Right lobe of liver (tissue), 6 donors: Measurements from ENCODE around the gene NUDT4. TPM values are rescaled to one million over a fixed set of nuclear protein-coding genes. Genes with fewer than 3 reads are reported as not detected.
A peak's percentile ranks its signal among the peaks of the same experiment; 100 is the strongest.
"Not testable (repeated sequence)": the region's sequence is repeated elsewhere in the genome, so short reads cannot be mapped to it uniquely, and the experiment has no call there.

ENCODE experiments used
- ATAC-seq, 4 donors: fragments of 200-7000 bp; cut with Tn5 transposase; one replicate each; pipeline ENCODE4 v1.9.1; 2020; ENCODE audit warnings: mild to moderate bottlenecking in 4 of 4, moderate library complexity in 4 of 4
- DNase-seq, 3 donors: peaks; one replicate each; pipeline ENCODE4 v3.0.0-alpha.2; 2020
- H3K27ac ChIP-seq, 3 donors: fragments of 200-600 bp; one replicate each; pipeline ENCODE4 v1.8.0; 2022
- H3K27me3 ChIP-seq, 2 donors: fragments of 200-600 bp; one replicate each; pipeline ENCODE4 v1.8.0; 2022
- H3K36me3 ChIP-seq, 4 donors: fragments of 200-600 bp; sonication (generic) in 1 of 4; one replicate each; pipeline versions ENCODE4 v1.5.1 to v1.8.0; 2017 to 2022; ENCODE audit warnings: control low read depth in 1 of 4
- H3K4me1 ChIP-seq, 4 donors: fragments of 200-600 bp; sonication (generic) in 1 of 4; one replicate each; pipeline versions ENCODE4 v1.5.1 to v1.8.0; 2017 to 2022; ENCODE audit warnings: control low read depth in 1 of 4
- H3K4me3 ChIP-seq, 3 donors: fragments of 200-600 bp; one replicate each; pipeline ENCODE4 v1.8.0; 2022
- H3K9me3 ChIP-seq, 4 donors: fragments of 200-600 bp; sonication (generic) in 1 of 4; one replicate each; pipeline versions ENCODE4 v1.5.1 to v1.8.0; 2017 to 2022; ENCODE audit warnings: control low read depth in 1 of 4
- POLR2A ChIP-seq: fragments of 450-650 bp; IDR thresholded peaks from one replicate; pipeline ENCODE4 v1.6.1; 2017; ENCODE audit warnings: antibody characterized with exemption, mild to moderate bottlenecking
- whole genome bisulfite sequencing: methylation state at CpG from one replicate; pipeline ENCODE4 v1.1.6; 2018; ENCODE audit warnings: low coverage, low lambda C conversion rate; ENCODE audit not compliant: insufficient coverage; ENCODE audit errors: missing lambda C conversion rate; 5-methylcytosine and 5-hydroxymethylcytosine counted together
- intact Hi-C, 2 donors: fragments of 100-400 bp; cut with DNase I; formaldehyde crosslinking; loops; one replicate each; pipeline versions ENCODE4 v1.11.2 to v1.14.1; 2022
- total RNA-seq, 6 experiments: library from RNA; depleted of rRNA in 2 of 6; stranded (reverse); fragments of >200 nt in 2 of 6; fragmentation: NEBNext Ultra II Directional in 3 of 6; extraction: Animal tissue kit (Norgen Biotek cat#: 25700) in 3 of 6; gene quantifications; one replicate each; pipeline versions ENCODE4 v1.1.0 to v1.2.4, GENCODE V29; 2016 to 2023
- TF ChIP-seq, protein P1 (sequence below), 4 donors: fragments of 200-600 bp in 3 of 4; fragments of 450-650 bp in 1 of 4; IDR thresholded peaks; one replicate each; pipeline versions ENCODE4 v1.5.1 to v1.8.0; 2016 to 2022; ENCODE audit warnings: antibody characterized with exemption in 4 of 4, mild to moderate bottlenecking in 2 of 4
- donor health status: DM: no; HTN: yes; CAD: no.
- donor health status: DM: no; HTN: no; CAD: no.
- donor health status: DM: no; HTN: no; CAD: no.
- donor health status: DM: no; HTN: yes; CAD: no.
- donor health status: DM: no; HTN: yes; CAD: no.

NUDT4 gene
- total RNA-seq, 6 experiments from 2014 or later: 13.1 to 23.1 (median 20.3) TPM

GRCh38 chr12:93375906-93376305 lies 1.8 kb upstream of the NUDT4 start:
- 96% methylated on average over 5 of the region's 6 CpGs for WGBS

DNA sequence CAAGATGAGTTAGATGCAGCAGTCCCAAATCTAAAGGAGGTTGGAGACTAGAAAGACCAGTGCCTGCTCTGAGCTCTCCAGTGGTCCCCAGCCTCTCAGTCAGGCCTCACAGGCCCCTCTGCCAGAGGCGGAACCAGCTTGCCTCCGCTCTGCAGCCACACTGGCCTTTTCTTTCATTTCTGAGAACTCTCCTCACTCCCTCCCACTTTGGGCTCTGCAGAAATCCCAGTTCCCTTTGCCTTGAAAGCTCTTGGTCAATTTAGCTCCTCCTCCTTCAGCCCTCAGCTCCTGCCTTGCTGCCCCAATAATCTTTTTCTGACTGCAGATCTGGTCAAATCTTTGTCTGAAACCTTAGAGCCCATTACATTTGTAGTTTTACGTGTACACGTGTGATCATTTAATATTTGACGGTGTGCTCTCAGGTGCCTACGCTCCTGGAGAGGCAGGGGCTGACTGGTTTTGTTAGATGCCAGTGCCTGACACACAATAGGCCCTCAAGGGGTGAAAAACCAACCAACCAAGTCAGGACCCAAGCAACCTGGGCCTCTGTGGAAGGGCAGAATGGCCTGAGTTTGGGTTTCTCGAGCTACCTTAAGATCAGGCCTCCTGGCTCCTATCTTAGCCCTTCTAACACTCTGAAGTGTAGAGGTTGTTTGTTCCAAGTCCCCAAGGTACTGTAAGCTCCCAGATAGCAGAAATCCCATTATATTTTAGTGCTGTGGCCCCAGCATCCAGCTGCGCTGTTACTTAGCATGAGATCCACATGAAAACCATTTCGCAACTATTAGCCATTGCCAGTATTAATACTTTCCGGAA lies 1.1 kb upstream of the NUDT4 start:
- DNase-seq: peak in 2 of 3 donors; percentile 31 to 54

More at GRCh38 chr12:93375906-93376305, 1.8 kb upstream of the NUDT4 start:
- ATAC-seq (no peak), DNase-seq (no peak)
- peak overlapping the region in 2 of 3 donors; percentile 75 to 99 for H3K27ac ChIP-seq
- H3K4me1 ChIP-seq: peaks cover 0 to 42% (median 14%) of the 10 kb centered on the region in 4 donors
- no peaks in the 10 kb centered on the region for H3K27me3 ChIP-seq
- no peak overlapping the region for H3K4me3 ChIP-seq
- no peaks in the 10 kb centered on the region for H3K9me3 ChIP-seq
- TF ChIP-seq POLR2A: no peak
- TF ChIP-seq, protein P1, sequence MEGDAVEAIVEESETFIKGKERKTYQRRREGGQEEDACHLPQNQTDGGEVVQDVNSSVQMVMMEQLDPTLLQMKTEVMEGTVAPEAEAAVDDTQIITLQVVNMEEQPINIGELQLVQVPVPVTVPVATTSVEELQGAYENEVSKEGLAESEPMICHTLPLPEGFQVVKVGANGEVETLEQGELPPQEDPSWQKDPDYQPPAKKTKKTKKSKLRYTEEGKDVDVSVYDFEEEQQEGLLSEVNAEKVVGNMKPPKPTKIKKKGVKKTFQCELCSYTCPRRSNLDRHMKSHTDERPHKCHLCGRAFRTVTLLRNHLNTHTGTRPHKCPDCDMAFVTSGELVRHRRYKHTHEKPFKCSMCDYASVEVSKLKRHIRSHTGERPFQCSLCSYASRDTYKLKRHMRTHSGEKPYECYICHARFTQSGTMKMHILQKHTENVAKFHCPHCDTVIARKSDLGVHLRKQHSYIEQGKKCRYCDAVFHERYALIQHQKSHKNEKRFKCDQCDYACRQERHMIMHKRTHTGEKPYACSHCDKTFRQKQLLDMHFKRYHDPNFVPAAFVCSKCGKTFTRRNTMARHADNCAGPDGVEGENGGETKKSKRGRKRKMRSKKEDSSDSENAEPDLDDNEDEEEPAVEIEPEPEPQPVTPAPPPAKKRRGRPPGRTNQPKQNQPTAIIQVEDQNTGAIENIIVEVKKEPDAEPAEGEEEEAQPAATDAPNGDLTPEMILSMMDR (IDR thresholded peaks at IDR 0.05): no peak
- no peaks in the 10 kb centered on the region for H3K36me3 ChIP-seq
- intact Hi-C loops: no loop called here

DNA sequence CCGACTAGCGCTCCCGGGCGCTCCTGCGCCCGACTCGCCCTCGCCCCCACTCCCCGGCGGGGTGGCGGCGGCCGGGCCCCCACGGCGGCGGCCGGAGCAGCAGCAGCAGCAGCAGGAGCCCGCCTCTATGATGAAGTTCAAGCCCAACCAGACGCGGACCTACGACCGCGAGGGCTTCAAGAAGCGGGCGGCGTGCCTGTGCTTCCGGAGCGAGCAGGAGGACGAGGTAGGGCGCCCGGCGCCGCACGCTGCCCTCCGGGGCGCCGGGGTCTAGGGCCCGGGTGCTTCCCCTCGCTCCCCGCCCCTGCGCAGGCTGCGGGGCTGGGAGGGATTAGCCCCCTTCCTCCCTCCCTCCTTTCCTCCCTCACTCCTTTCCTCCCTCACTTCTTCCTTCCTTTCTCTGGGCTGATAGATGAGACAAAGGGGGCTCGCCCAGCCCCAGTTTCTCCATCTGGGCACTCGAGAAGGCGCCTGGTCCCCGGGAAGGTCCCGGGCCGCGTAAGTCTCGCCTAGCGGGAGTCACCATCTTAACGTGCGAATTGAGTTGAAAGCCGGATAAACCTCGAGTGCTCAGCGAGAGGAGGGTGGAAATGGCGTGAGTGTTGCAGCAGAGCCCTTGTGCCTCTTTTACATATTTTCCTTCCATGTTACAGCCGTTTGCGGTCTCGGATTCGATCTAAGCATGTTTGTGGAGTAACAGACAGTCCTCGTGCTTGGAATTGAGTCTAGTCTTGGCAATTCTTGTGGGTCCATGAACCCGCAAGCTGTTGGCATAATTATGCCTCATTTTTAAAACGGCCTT lies 672 bp downstream of the NUDT4 start:
- 0% methylated on average over 29 of the region's 64 CpGs for WGBS
- Histone ChIP-seq H3K27ac (peak overlapping the region; percentile 94 to 99 (median 95)), H3K4me3 (peak overlapping the region; percentile 75 to 80 (median 79)), H3K4me1 (peaks cover 4 to 49% (median 17%) of the 10 kb centered on the region in 4 donors)
- DNase-seq: peak; percentile 43 to 59 (median 57)
- H3K27me3 ChIP-seq, intact Hi-C loops, H3K9me3 ChIP-seq, H3K36me3 ChIP-seq: not testable (repeated sequence)
- peak; percentile 10 to 22 (median 13) for ATAC-seq

More for the DNA sequence above, 1.1 kb upstream of the NUDT4 start:
- peak; percentile 15 to 23 (median 19) for ATAC-seq
- H3K4me1 ChIP-seq: peaks cover 4 to 49% (median 17%) of the 10 kb centered on the region in 4 donors
- peak overlapping the region; percentile 75 to 80 (median 79) for H3K4me3 ChIP-seq
- H3K9me3 ChIP-seq: no peaks in the 10 kb centered on the region
- no peak for TF ChIP-seq POLR2A
- TF ChIP-seq, protein P1 (IDR thresholded peaks at IDR 0.05): no peak
- intact Hi-C loops: no loop called here
- 38% methylated on average over 8 of the region's 10 CpGs for WGBS
- no peaks in the 10 kb centered on the region for H3K27me3 ChIP-seq
- peak overlapping the region; percentile 75 to 99 (median 95) for H3K27ac ChIP-seq
- H3K36me3 ChIP-seq: no peaks in the 10 kb centered on the region

DNA sequence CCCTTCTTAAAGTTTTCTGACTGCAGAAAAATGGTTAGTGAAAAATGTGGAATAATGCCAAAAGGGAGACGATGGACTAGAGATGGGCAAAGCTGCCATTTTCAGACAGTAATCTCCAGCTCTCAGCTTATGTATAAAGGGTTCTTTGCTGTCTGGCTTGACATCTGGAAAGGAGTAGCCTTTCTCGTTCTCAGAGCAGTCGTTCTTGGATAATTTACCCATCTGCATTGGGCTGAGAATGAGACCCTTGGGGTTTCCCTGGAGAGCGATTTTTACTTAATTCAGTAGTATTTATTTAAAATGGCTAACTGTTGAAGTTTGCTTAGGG lies 1.2 kb downstream of the NUDT4 start:
- TF ChIP-seq, protein P1 (IDR thresholded peaks at IDR 0.05): no peak
- peaks cover 4 to 45% (median 16%) of the 10 kb centered on the region in 4 donors for H3K4me1 ChIP-seq
- H3K27me3 ChIP-seq: no peaks in the 10 kb centered on the region
- no peaks in the 10 kb centered on the region for H3K9me3 ChIP-seq
- DNase-seq (no peak), ATAC-seq (no peak)
- H3K36me3 ChIP-seq: no peaks in the 10 kb centered on the region
- intact Hi-C loops: no loop called here
- peak overlapping the region; percentile 94 to 99 (median 95) for H3K27ac ChIP-seq
- 0% methylated on average over 4 of the region's 4 CpGs for WGBS
- H3K4me3 ChIP-seq: peak overlapping the region; percentile 75 to 80 (median 79)
